Activated CD4-positive, alpha-beta T cell treated with anti-CD3 and anti-CD28 coated beads for 36 hours (primary cell): ENCODE measurements around the gene MCTP2. TPM values are rescaled to one million over a fixed set of nuclear protein-coding genes. Genes with fewer than 3 reads are reported as not detected.
"Not testable (repeated sequence)": the region's sequence is repeated elsewhere in the genome, so short reads cannot be mapped to it uniquely, and the experiment has no call there.

Experiments used
- ATAC-seq: fragments of 200-7000 bp; cut with Tn5 transposase; one replicate; pipeline ENCODE4 v1.10.0; 2021; ENCODE audit warnings: mild to moderate bottlenecking, moderate library complexity
- CTCF ChIA-PET: fragments of 350-600 bp; sonication (Branson Sonifier 250); formaldehyde crosslinking; loops from one replicate; lab custom pipeline; 2021; ENCODE audit warnings: antibody characterized with exemption; lab: Charles Lee
- POLR2A ChIA-PET: fragments of 350-600 bp; sonication (Branson Sonifier 250); formaldehyde crosslinking; loops from one replicate; lab custom pipeline; 2021; ENCODE audit warnings: antibody characterized with exemption, inconsistent platforms; lab: Charles Lee
- DNase-seq: peaks from one replicate; pipeline ENCODE4 v3.0.0-alpha.2; 2020
- H3K27ac Mint-ChIP-seq: one replicate; pipeline ENCODE4 v1.8.0; 2021; ENCODE audit warnings: mixed read lengths
- H3K27me3 Mint-ChIP-seq: one replicate; pipeline ENCODE4 v1.8.0; 2021; ENCODE audit warnings: mixed read lengths
- H3K36me3 Mint-ChIP-seq: one replicate; pipeline ENCODE4 v1.8.0; 2021; ENCODE audit warnings: low read depth, mixed read lengths
- H3K4me1 Mint-ChIP-seq: one replicate; pipeline ENCODE4 v1.8.0; 2021; ENCODE audit warnings: mixed read lengths
- H3K4me3 Mint-ChIP-seq: one replicate; pipeline ENCODE4 v1.8.0; 2021; ENCODE audit warnings: mild to moderate bottlenecking, moderate library complexity, mixed read lengths
- H3K9me3 Mint-ChIP-seq: one replicate; pipeline ENCODE4 v1.8.0; 2021; ENCODE audit warnings: low read depth, mixed read lengths
- intact Hi-C, 2 experiments: fragments of 100-400 bp; cut with DNase I in 1 of 2; cut with micrococcal nuclease in 1 of 2; formaldehyde crosslinking; loops; one replicate each; pipeline versions ENCODE4 v1.14.2 to v1.15.1; 2022 to 2024; cut with DNase I, micrococcal nuclease
- total RNA-seq, 2 experiments: library from RNA; stranded (reverse); gene quantifications; one replicate each; pipeline ENCODE4 v1.2.3, GENCODE V29; 2021

The MCTP2 gene
- total RNA-seq, 2 experiments from 2014 or later, result 25.2 to 27.8 TPM

DNA sequence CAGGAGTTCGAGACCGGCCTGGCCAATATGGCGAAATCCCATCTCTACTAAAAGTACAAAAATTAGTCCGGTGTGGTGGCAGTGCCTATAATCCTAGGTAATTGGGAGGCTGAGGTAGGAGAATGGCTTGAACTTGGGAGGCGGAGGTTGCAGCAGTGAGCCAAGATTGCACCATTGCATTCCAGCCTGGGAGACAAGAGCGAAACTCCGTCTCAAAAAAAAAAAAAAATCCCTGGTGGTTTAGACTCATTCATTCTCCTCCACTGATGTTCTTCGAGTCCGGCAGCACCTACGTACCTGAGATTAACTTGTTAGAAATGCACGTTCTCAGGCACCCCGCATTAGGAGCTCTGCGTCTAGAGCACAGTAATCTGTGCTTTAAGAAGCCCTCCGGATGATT lies 3.7 kb downstream of the MCTP2 start:
- Mint-ChIP-seq H3K27ac (no peak overlapping the region), H3K4me1 (peaks cover 75% of the 10 kb centered on the region), H3K9me3 (no peaks in the 10 kb centered on the region), H3K36me3 (peaks cover 17% of the 10 kb centered on the region), H3K27me3 (peaks cover 2% of the 10 kb centered on the region), H3K4me3 (no peak overlapping the region)
- no peak for DNase-seq
- CTCF ChIA-PET, result interaction anchor here (1.1 to 1.7 kb wide), 2 partner anchors 72 to 88 kb away, joined by 5 to 6 read pairs; no protein-coding TSS in a partner anchor
- intact Hi-C loops, result no loop called here
- POLR2A ChIA-PET, result interaction anchor here (0.5 to 1.4 kb wide), 2 partner anchors 71 to 72 kb away, joined by 3 to 10 read pairs; no protein-coding TSS in a partner anchor
- no peak for ATAC-seq

DNA sequence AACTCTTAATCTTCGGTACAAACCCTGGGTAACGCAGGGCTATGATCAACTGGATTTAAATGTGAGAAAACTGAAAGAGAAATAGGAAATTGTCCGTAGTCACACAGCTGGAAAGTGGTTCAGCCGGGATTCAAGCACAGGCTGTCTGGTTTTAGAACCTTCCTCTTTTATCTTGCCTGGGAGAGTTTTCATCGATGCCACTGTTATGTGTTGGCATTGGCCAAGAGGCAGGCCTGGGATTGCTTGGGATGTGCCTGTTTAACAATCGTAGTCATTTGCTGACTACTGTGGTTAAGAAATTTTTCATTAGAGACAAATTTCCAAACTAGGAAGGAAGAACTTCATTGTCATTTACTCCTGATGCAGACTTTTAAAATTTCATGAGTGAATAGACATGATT lies 4.3 kb downstream of the MCTP2 start:
- POLR2A ChIA-PET, result interaction anchor here (0.5 kb wide), 1 partner anchor 70 kb away, joined by 3 read pairs; no protein-coding TSS in a partner anchor
- Mint-ChIP-seq H3K4me3 (no peak overlapping the region), H3K4me1 (peaks cover 69% of the 10 kb centered on the region), H3K36me3 (peaks cover 17% of the 10 kb centered on the region), H3K9me3 (no peaks in the 10 kb centered on the region), H3K27me3 (peaks cover under 1% of the 10 kb centered on the region), H3K27ac (no peak overlapping the region)
- intact Hi-C loops, result no loop called here
- CTCF ChIA-PET, result no interaction called here
- DNase-seq (no peak), ATAC-seq (no peak)

DNA sequence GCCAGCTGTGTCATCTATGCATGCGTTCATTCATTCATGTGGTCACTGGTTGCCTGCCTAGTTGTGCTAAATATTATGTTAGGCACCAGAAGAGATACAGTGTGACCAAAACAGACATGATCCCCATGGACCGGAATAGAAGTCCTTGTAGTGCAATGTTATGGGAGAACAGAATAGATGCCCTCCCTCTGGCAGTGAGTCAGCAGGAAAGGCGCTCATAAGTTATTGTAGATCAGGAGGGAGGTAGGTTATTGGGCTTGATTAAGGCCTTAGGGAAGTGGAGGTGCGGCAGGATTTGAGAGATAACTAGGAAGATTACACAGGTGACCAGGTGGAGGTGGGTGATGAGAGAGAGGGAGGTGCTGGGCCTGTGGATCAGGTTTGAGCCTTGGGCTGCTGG lies 5.2 kb downstream of the MCTP2 start:
- CTCF ChIA-PET, result no interaction called here
- ATAC-seq (no peak), DNase-seq (no peak)
- Mint-ChIP-seq H3K27me3 (no peaks in the 10 kb centered on the region), H3K4me3 (no peak overlapping the region), H3K36me3 (peaks cover 17% of the 10 kb centered on the region), H3K4me1 (peaks cover 65% of the 10 kb centered on the region), H3K9me3 (no peaks in the 10 kb centered on the region), H3K27ac (no peak overlapping the region)
- intact Hi-C loops, result no loop called here
- POLR2A ChIA-PET, result no interaction called here

DNA sequence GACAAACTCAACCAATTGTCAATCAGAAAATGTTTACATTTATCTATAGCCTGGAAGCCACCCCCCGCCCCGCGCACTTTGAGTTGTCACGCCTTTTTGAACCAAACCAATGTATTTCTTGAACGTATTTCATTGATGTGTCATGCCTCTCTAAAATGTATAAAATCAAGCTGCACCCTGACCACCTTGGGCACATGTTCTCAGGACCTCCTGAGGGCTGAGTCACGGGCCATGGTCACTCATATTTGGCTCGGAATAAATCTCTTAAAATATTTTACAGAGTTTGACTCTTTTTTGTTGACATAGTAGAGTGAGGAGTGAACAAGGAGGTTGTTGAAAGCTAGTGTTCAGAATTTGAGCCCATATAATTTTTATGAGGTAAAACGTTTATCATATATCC lies 6.5 kb downstream of the MCTP2 start:
- Mint-ChIP-seq H3K4me3 (no peak overlapping the region), H3K36me3 (peaks cover 13% of the 10 kb centered on the region), H3K27me3 (no peaks in the 10 kb centered on the region), H3K27ac (no peak overlapping the region), H3K9me3 (no peaks in the 10 kb centered on the region), H3K4me1 (peaks cover 57% of the 10 kb centered on the region)
- ChIA-PET POLR2A (no interaction called here), CTCF (interaction anchor here (1.6 to 1.9 kb wide), 2 partner anchors 8 to 86 kb away, joined by 4 to 6 read pairs; no protein-coding TSS in a partner anchor)
- no peak for ATAC-seq
- intact Hi-C loops, result no loop called here
- no peak for DNase-seq

DNA sequence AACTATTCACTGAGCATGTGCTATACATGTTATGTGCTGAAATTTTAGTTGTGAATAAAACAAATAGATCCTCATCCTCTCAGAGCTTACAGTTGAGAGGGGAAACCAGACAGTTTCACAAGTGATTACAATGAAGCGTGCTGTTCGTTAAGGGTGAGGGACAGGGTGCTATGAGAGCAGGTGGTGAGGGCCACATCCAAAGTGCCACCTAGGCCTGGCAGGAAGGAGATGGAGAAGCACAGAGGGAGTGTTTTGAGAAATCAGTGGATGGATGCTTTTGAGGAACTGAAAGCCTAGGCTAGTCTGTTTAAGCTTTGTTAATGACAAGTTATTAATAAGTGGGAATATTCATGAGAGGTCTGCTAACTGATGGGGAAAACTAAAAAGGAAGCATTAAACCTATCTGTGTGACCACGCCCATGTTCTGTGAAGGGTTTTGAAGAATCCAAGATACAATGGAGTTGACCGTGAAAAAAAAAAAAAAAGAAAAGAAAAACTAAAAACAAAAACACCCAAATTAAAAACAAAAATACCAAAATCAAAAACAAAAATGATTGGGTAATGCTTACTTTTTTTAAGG lies 7.3 kb downstream of the MCTP2 start:
- POLR2A ChIA-PET, result no interaction called here
- intact Hi-C loops, result no loop called here

DNA sequence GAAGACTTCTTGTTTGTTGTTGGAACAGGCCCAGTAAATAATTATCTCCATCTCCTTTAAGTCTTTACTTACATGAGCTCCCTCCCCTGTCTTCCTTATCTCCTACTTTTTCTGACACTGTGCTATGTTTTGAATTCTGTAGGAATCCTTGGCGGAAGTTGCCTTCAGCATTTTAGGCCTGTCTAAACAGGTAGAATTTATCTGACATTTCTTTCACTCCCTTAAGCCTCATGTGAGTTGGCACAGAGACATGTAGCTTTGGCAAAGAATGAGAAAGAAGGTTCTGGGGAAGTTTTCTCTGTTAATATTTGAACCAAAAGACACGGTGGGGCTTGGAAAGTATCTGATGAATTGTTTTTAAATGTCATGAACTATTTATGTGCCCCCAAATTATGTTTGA lies 8.1 kb downstream of the MCTP2 start:
- no peak for ATAC-seq
- H3K4me3 Mint-ChIP-seq, result no peak overlapping the region
- ChIA-PET CTCF (interaction anchor here (0.7 to 1.6 kb wide), 2 partner anchors 10 to 75 kb away, joined by 4 to 6 read pairs; no protein-coding TSS in a partner anchor), POLR2A (no interaction called here)
- DNase-seq, result no peak
- H3K36me3 Mint-ChIP-seq, result peaks cover 12% of the 10 kb centered on the region
- H3K4me1 Mint-ChIP-seq, result peaks cover 44% of the 10 kb centered on the region
- H3K27me3 Mint-ChIP-seq, result no peaks in the 10 kb centered on the region
- no peaks in the 10 kb centered on the region for H3K9me3 Mint-ChIP-seq
- peak overlapping the region; percentile 58 for H3K27ac Mint-ChIP-seq
- intact Hi-C loops, result no loop called here

More for the DNA sequence above, 7.3 kb downstream of the MCTP2 start:
- ATAC-seq, result no peak
- H3K9me3 Mint-ChIP-seq, result no peaks in the 10 kb centered on the region
- no peak for DNase-seq
- peaks cover 52% of the 10 kb centered on the region for H3K4me1 Mint-ChIP-seq
- no peaks in the 10 kb centered on the region for H3K27me3 Mint-ChIP-seq
- peak overlapping the region; percentile 78 for H3K27ac Mint-ChIP-seq
- H3K4me3 Mint-ChIP-seq, result no peak overlapping the region
- peaks cover 13% of the 10 kb centered on the region for H3K36me3 Mint-ChIP-seq
- CTCF ChIA-PET, result interaction anchor here (0.5 to 1.9 kb wide), 3 partner anchors 9 to 1456 kb away, joined by 3 to 6 read pairs (median 4); no protein-coding TSS in a partner anchor

DNA sequence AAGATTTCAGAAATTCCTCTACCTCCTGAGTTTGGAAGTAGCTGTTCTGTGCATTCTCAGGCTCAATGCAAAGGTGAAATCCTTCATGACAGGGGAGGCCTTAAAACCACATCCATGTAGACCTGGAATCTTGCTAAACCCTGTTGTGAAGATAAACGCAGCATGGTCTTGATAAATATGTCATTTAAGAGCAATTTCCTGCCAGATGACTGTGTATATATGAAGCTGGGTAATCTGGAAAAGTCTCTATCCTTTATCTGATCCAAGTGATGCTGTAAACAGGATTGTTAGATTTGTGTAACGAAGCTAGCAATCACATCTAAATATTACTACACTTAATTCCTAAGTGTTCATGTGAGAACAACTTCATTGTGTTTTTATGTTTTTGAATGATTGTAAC lies 9.1 kb downstream of the MCTP2 start:
- Mint-ChIP-seq H3K4me3 (no peak overlapping the region), H3K4me1 (peaks cover 35% of the 10 kb centered on the region), H3K27ac (no peak overlapping the region), H3K9me3 (no peaks in the 10 kb centered on the region), H3K36me3 (peaks cover 6% of the 10 kb centered on the region), H3K27me3 (no peaks in the 10 kb centered on the region)
- ATAC-seq (no peak), DNase-seq (no peak)
- POLR2A ChIA-PET, result no interaction called here
- intact Hi-C loops, result no loop called here
- CTCF ChIA-PET, result interaction anchor here (1.2 to 2.3 kb wide), 2 partner anchors 10 to 82 kb away, joined by 3 to 6 read pairs; no protein-coding TSS in a partner anchor

DNA sequence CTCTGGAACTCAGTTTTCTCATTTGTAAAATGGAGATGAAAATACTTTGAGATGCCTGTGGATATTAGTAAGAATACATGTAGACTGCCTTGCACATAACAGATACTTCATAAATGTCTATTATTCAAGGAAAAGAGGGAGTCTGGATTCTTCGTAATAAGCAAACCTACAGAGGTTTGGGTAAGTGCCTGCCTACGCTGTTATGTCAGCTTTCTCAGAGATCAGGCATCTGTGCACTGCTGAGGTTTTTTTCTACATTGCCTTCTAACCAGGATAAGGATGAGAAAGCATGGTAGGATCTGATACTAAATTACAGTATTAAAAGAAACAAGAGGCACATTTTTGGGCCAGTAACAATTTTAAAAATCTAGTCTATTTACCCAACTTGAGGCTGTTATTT lies 10.9 kb downstream of the MCTP2 start:
- Mint-ChIP-seq H3K36me3 (no peaks in the 10 kb centered on the region), H3K27ac (no peak overlapping the region), H3K4me3 (no peak overlapping the region), H3K27me3 (no peaks in the 10 kb centered on the region), H3K9me3 (no peaks in the 10 kb centered on the region), H3K4me1 (peaks cover 20% of the 10 kb centered on the region)
- intact Hi-C loops, result no loop called here
- no peak for ATAC-seq
- ChIA-PET CTCF (interaction anchor here (1.0 to 1.1 kb wide), 2 partner anchors 11 to 66 kb away, joined by 3 read pairs; no protein-coding TSS in a partner anchor), POLR2A (no interaction called here)
- DNase-seq, result no peak

DNA sequence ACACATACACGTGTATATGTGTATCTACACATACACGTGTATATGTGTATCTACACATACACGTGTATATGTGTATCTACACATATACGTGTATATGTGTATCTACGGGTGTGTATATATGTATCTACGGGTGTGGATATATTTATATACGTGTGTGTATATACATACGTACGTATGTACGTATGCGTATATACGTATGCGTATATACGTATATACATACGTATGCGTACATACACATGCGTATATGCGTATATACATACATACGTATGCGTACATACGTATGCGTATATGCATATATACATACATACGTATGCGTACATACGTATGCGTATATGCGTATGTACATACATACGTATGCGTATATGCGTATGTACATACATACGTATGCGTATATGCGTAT lies 11.6 kb downstream of the MCTP2 start:
- ATAC-seq, H3K4me3 Mint-ChIP-seq, DNase-seq, H3K27ac Mint-ChIP-seq, intact Hi-C loops, H3K9me3 Mint-ChIP-seq, POLR2A ChIA-PET, H3K27me3 Mint-ChIP-seq, H3K36me3 Mint-ChIP-seq: not testable (repeated sequence)
- CTCF ChIA-PET, result interaction anchor here (1.0 kb wide), 1 partner anchor 10 kb away, joined by 3 read pairs; no protein-coding TSS in a partner anchor
- H3K4me1 Mint-ChIP-seq, result peaks cover 13% of the 10 kb centered on the region

DNA sequence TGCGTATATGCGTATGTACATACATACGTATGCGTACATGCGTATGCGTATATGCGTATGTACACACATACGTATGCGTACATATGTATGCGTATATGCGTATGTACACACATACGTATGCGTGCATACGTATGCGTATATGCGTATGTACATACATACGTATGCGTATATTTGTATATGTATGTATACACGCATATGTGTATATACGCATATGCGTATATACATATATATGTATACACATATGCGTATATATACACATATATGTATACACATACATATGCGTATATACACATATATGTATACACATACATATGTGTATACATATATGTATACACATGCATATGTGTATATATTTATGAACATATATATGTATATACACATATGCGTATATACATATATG lies 12.1 kb downstream of the MCTP2 start:
- Mint-ChIP-seq H3K4me1 (peaks cover 12% of the 10 kb centered on the region), H3K27me3 (no peaks in the 10 kb centered on the region), H3K27ac (no peak overlapping the region), H3K4me3 (no peak overlapping the region), H3K9me3 (no peaks in the 10 kb centered on the region), H3K36me3 (no peaks in the 10 kb centered on the region)
- intact Hi-C loops, result no loop called here
- POLR2A ChIA-PET, result no interaction called here
- CTCF ChIA-PET, result no interaction called here
- DNase-seq (no peak), ATAC-seq (no peak)

DNA sequence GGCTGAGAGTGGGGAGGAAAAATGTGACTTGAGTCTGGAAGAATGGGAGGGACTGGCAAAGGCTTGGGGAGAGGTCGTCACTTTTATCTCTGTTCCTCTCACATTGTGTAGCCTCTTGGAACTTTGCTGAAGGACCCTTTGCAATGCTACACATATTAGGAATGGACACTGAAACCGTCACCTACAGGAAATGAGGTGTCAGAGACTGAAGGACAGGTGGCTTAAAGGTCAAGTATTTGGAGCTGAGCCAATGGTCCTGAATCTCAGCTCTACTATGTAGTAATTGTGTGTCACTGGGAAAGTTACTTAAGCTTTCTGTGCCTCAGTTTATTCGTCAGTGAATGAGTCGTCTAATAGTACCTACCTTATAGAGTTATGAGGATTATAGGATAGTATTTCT lies 14.7 kb downstream of the MCTP2 start:
- intact Hi-C loops, result no loop called here
- Mint-ChIP-seq H3K27me3 (no peaks in the 10 kb centered on the region), H3K4me3 (no peak overlapping the region), H3K9me3 (no peaks in the 10 kb centered on the region), H3K36me3 (no peaks in the 10 kb centered on the region), H3K27ac (no peak overlapping the region), H3K4me1 (peaks cover 2% of the 10 kb centered on the region)
- ChIA-PET POLR2A (no interaction called here), CTCF (interaction anchor here (1.0 to 1.1 kb wide), 2 partner anchors 16 to 64 kb away, joined by 3 read pairs; no protein-coding TSS in a partner anchor)
- DNase-seq, result no peak
- ATAC-seq, result no peak
